Measurements from ENCODE around the gene TMEM181.
"Not testable (repeated sequence)": the region's sequence is repeated elsewhere in the genome, so short reads cannot be mapped to it uniquely, and the experiment has no call there.

The TMEM181 gene

GRCh38 chr6:158593670-158594069, 33.8 kb downstream of the TMEM181 start:
- DNase-seq (ENCODE audit: extremely low read depth in 1 of 2, low read depth in 1 of 2) = no peak

- DNase-seq (ENCODE audit: extremely low read depth in 1 of 2, low read depth in 1 of 2) = no peak
These were observed 35.3 kb downstream of the TMEM181 start for GRCh38 chr6:158595223-158595622.

GRCh38 chr6:158596861-158597260, 37.0 kb downstream of the TMEM181 start:
- no peak for DNase-seq (ENCODE audit: extremely low read depth in 1 of 2, low read depth in 1 of 2)

GRCh38 chr6:158597565-158597964, 37.7 kb downstream of the TMEM181 start:
- no peak for DNase-seq (ENCODE audit: extremely low read depth in 1 of 2, low read depth in 1 of 2)

- DNase-seq (ENCODE audit: extremely low read depth in 1 of 2, low read depth in 1 of 2) = no peak
These were observed 39.7 kb downstream of the TMEM181 start for GRCh38 chr6:158599635-158600034.

- DNase-seq (ENCODE audit: extremely low read depth in 1 of 2, low read depth in 1 of 2) = no peak
These were observed 43.6 kb downstream of the TMEM181 start for GRCh38 chr6:158603261-158604047.

GRCh38 chr6:158604048-158604406, 44.1 kb downstream of the TMEM181 start:
- no peak for DNase-seq (ENCODE audit: extremely low read depth in 1 of 2, low read depth in 1 of 2)

- peak in 1 of 2 donors; percentile 31 for DNase-seq (ENCODE audit: extremely low read depth in 1 of 2, low read depth in 1 of 2)
These were observed 45.5 kb downstream of the TMEM181 start for GRCh38 chr6:158605266-158605878.

- DNase-seq (ENCODE audit: extremely low read depth in 1 of 2, low read depth in 1 of 2) = not testable (repeated sequence)
These were observed 46.1 kb downstream of the TMEM181 start for GRCh38 chr6:158606011-158606410.

GRCh38 chr6:158606935-158607334, 47.0 kb downstream of the TMEM181 start:
- no peak for DNase-seq (ENCODE audit: extremely low read depth in 1 of 2, low read depth in 1 of 2)

GRCh38 chr6:158607411-158608170, 47.7 kb downstream of the TMEM181 start:
- no peak for DNase-seq (ENCODE audit: extremely low read depth in 1 of 2, low read depth in 1 of 2)

GRCh38 chr6:158608221-158608620, 48.3 kb downstream of the TMEM181 start:
- no peak for DNase-seq (ENCODE audit: extremely low read depth in 1 of 2, low read depth in 1 of 2)

GRCh38 chr6:158609455-158610155, 49.7 kb downstream of the TMEM181 start:
- DNase-seq (ENCODE audit: extremely low read depth in 1 of 2, low read depth in 1 of 2) = no peak

GRCh38 chr6:158610319-158610968, 50.6 kb downstream of the TMEM181 start:
- DNase-seq (ENCODE audit: extremely low read depth in 1 of 2, low read depth in 1 of 2) = no peak

GRCh38 chr6:158611039-158611438, 51.1 kb downstream of the TMEM181 start:
- no peak for DNase-seq (ENCODE audit: extremely low read depth in 1 of 2, low read depth in 1 of 2)

GRCh38 chr6:158611541-158612370, 51.9 kb downstream of the TMEM181 start:
- DNase-seq (ENCODE audit: extremely low read depth in 1 of 2, low read depth in 1 of 2) = no peak

- DNase-seq (ENCODE audit: extremely low read depth in 1 of 2, low read depth in 1 of 2) = not testable (repeated sequence)
These were observed 54.7 kb downstream of the TMEM181 start for GRCh38 chr6:158614606-158615005.

- DNase-seq (ENCODE audit: extremely low read depth in 1 of 2, low read depth in 1 of 2) = not testable (repeated sequence)
These were observed 58.4 kb downstream of the TMEM181 start for GRCh38 chr6:158618289-158618688.

- no peak for DNase-seq (ENCODE audit: extremely low read depth in 1 of 2, low read depth in 1 of 2)
These were observed 60.3 kb downstream of the TMEM181 start for GRCh38 chr6:158619922-158620801.
